Activated CD4-positive, alpha-beta T cell treated with anti-CD3 and anti-CD28 coated beads, Interleukin-2, amount 10 ng/mL, durations not matched to agents 7 days and 5 days (primary cell): ENCODE results near the gene AGBL1. TPM values are rescaled to one million over a fixed set of nuclear protein-coding genes. Genes with fewer than 3 reads are reported as not detected.

Experiments
- CTCF ChIA-PET: fragments of 350-600 bp; sonication (Branson Sonifier 250); formaldehyde crosslinking; loops from one replicate; lab custom pipeline; 2021; ENCODE audit warnings: antibody characterized with exemption; lab: Charles Lee
- POLR2A ChIA-PET: fragments of 350-600 bp; sonication (Branson Sonifier 250); formaldehyde crosslinking; loops from one replicate; lab custom pipeline; 2021; ENCODE audit warnings: antibody characterized with exemption; lab: Charles Lee
- DNase-seq: peaks from one replicate; pipeline ENCODE4 v3.0.0-alpha.2; 2020
- H3K27ac Mint-ChIP-seq: one replicate; pipeline ENCODE4 v1.8.0; 2021; ENCODE audit warnings: mild to moderate bottlenecking, moderate library complexity, mixed read lengths
- H3K27me3 Mint-ChIP-seq: one replicate; pipeline ENCODE4 v1.8.0; 2021; ENCODE audit warnings: mixed read lengths
- H3K36me3 Mint-ChIP-seq: one replicate; pipeline ENCODE4 v1.8.0; 2021; ENCODE audit warnings: low read depth, mixed read lengths
- H3K4me1 Mint-ChIP-seq: one replicate; pipeline ENCODE4 v1.8.0; 2021; ENCODE audit warnings: mixed read lengths
- H3K4me3 Mint-ChIP-seq: one replicate; pipeline ENCODE4 v1.8.0; 2021; ENCODE audit warnings: mild to moderate bottlenecking, moderate library complexity, mixed read lengths
- H3K9me3 Mint-ChIP-seq: one replicate; pipeline ENCODE4 v1.8.0; 2021; ENCODE audit warnings: mixed read lengths
- total RNA-seq, 2 experiments: library from RNA; stranded (reverse); gene quantifications; one replicate each; pipeline ENCODE4 v1.2.3, GENCODE V29; 2021

Gene AGBL1
- not detected for total RNA-seq

DNA sequence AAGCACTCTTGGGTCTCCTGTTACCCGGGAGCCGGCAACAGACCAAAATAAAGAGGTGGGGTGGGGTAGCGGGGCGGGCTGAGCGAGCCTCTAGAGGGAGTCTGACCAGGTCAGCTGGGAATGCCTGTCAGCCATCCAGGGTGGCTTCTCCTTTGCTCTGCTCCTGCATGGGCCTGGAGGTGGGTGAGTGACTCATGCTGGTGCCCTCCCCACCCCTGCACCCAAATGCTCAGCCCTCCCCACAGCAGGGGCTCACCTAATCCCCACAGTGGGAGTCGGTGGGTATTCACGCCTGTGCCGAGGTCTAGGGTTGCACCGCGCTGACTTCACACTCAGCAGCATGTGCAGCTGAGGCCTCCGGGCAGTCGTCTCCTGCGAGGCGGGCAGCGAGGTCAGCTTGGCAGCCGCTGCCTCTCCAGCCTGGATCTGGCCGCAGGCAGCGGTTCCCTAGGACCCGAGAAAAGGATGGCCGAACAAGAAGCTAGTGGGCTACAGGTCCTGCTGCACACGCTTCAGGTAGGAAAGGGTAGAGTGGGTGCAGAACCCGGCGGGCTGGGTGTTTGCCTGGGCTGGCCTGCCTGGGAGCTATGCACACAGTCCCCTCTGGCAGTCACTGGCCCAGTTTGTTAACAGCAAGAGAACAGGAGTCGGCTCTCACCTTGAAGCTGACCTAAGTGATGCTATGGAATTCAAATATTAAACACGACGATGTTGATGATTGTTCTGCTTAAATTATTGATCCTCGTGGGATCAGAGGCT lies at the start of gene AGBL1:
AGBL1 (plus strand) TSS at position 364 of the 759 bp plus-strand sequence.
- peaks cover 9% of the 10 kb centered on the region for H3K4me1 Mint-ChIP-seq
- no peaks in the 10 kb centered on the region for H3K9me3 Mint-ChIP-seq
- DNase-seq: no peak
- H3K36me3 Mint-ChIP-seq: no peaks in the 10 kb centered on the region
- H3K27ac Mint-ChIP-seq: no peak within 1 kb of the TSS
- ChIA-PET POLR2A (no interaction called here), CTCF (no interaction called here)
- peaks cover 3% of the 10 kb centered on the region for H3K27me3 Mint-ChIP-seq
- H3K4me3 Mint-ChIP-seq: no peak within 1 kb of the TSS

DNA sequence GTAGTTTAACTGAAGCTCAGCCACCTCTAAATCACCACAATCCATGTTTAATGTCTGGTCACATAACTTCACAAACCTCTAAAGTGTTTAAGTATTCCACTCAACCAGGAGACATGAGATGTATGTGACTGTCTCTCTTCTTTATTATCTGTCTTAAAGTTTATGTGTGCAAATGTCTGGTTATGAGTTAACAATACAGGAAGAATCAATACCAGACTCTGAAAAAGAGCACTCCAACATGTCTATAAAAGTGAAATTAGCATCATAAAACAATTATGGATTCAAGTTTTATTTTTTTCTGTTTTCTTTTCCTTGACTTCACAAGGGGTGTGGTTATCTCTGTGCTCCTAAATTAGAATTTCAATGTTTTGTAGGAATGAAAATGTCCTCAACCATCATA lies 44.8 kb upstream of the AGBL1 start:
- Mint-ChIP-seq H3K27me3 (peaks cover 3% of the 10 kb centered on the region), H3K27ac (no peak overlapping the region), H3K9me3 (no peaks in the 10 kb centered on the region), H3K4me3 (no peak overlapping the region), H3K4me1 (no peaks in the 10 kb centered on the region), H3K36me3 (no peaks in the 10 kb centered on the region)
- ChIA-PET CTCF (no interaction called here), POLR2A (no interaction called here)
- DNase-seq: no peak

DNA sequence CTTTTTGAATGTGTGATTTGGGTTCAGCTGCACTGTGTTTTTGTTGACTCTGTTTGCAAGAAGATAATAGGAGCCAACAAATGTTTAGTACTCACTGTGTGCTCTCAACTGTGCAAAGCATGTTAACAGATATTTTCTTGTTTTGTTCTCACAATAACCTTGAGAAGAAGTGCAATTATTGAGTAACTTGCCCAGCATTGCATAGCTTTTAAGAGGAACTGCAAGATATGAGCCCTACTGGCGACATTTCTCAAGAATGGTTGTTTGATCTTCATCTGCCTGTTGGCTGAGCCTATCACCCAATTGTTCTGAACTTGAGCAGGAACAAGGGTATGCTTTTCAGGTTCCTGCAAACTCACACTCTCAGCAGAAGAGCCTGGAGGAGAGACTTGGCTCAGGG lies 43.4 kb upstream of the AGBL1 start:
- POLR2A ChIA-PET: no interaction called here
- H3K27ac Mint-ChIP-seq: no peak overlapping the region
- CTCF ChIA-PET: no interaction called here
- H3K4me3 Mint-ChIP-seq: no peak overlapping the region
- no peaks in the 10 kb centered on the region for H3K9me3 Mint-ChIP-seq
- no peaks in the 10 kb centered on the region for H3K4me1 Mint-ChIP-seq
- no peak for DNase-seq
- H3K27me3 Mint-ChIP-seq: peaks cover 3% of the 10 kb centered on the region
- H3K36me3 Mint-ChIP-seq: no peaks in the 10 kb centered on the region

GRCh38 chr15:86038491-86038890 lies 41.2 kb upstream of the AGBL1 start:
- CTCF ChIA-PET: no interaction called here
- H3K27me3 Mint-ChIP-seq: peaks cover 3% of the 10 kb centered on the region
- no peaks in the 10 kb centered on the region for H3K36me3 Mint-ChIP-seq
- DNase-seq: no peak
- no peak overlapping the region for H3K27ac Mint-ChIP-seq
- POLR2A ChIA-PET: no interaction called here
- H3K4me1 Mint-ChIP-seq: no peaks in the 10 kb centered on the region
- no peak overlapping the region for H3K4me3 Mint-ChIP-seq
- no peaks in the 10 kb centered on the region for H3K9me3 Mint-ChIP-seq

- no peaks in the 10 kb centered on the region for H3K36me3 Mint-ChIP-seq
- CTCF ChIA-PET: no interaction called here
- POLR2A ChIA-PET: no interaction called here
- no peak for DNase-seq
- H3K4me3 Mint-ChIP-seq: no peak overlapping the region
- H3K4me1 Mint-ChIP-seq: no peaks in the 10 kb centered on the region
- peaks cover 3% of the 10 kb centered on the region for H3K27me3 Mint-ChIP-seq
- H3K9me3 Mint-ChIP-seq: no peaks in the 10 kb centered on the region
- H3K27ac Mint-ChIP-seq: no peak overlapping the region
These were observed 39.2 kb upstream of the AGBL1 start for GRCh38 chr15:86040356-86041033.

- Mint-ChIP-seq H3K36me3 (no peaks in the 10 kb centered on the region), H3K4me1 (no peaks in the 10 kb centered on the region), H3K27ac (no peak overlapping the region), H3K4me3 (no peak overlapping the region), H3K27me3 (no peaks in the 10 kb centered on the region), H3K9me3 (no peaks in the 10 kb centered on the region)
- no peak for DNase-seq
- ChIA-PET CTCF (no interaction called here), POLR2A (no interaction called here)
These were observed 38.3 kb upstream of the AGBL1 start for GRCh38 chr15:86041399-86041798.

DNA sequence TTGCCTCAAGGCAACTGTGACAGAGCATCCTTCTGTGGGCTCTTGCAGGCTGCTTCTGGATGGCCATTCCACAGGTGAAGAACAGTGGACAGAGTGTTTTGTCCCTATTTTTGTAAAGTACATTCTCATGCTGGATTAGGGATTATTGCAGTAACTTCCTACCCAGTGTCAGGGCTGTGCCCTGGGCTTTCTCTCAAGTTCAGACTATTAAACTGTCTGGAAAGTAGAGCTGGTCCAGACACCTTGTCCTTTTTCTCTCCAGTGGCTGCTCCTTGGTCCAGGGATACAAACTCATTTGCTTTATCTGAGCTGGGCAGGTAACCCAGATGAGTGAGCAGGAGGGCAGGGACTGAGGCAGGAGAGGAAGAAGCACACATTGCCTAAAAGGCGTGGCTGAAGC lies 37.4 kb upstream of the AGBL1 start:
- POLR2A ChIA-PET: no interaction called here
- H3K36me3 Mint-ChIP-seq: no peaks in the 10 kb centered on the region
- H3K4me1 Mint-ChIP-seq: no peaks in the 10 kb centered on the region
- H3K27me3 Mint-ChIP-seq: no peaks in the 10 kb centered on the region
- no peak overlapping the region for H3K27ac Mint-ChIP-seq
- no peak overlapping the region for H3K4me3 Mint-ChIP-seq
- H3K9me3 Mint-ChIP-seq: no peaks in the 10 kb centered on the region
- DNase-seq: no peak
- CTCF ChIA-PET: no interaction called here

GRCh38 chr15:86044981-86045380 lies 34.7 kb upstream of the AGBL1 start:
- Mint-ChIP-seq H3K27me3 (no peaks in the 10 kb centered on the region), H3K4me1 (no peaks in the 10 kb centered on the region), H3K36me3 (no peaks in the 10 kb centered on the region), H3K4me3 (no peak overlapping the region), H3K9me3 (no peaks in the 10 kb centered on the region), H3K27ac (no peak overlapping the region)
- DNase-seq: no peak
- ChIA-PET CTCF (no interaction called here), POLR2A (no interaction called here)

DNA sequence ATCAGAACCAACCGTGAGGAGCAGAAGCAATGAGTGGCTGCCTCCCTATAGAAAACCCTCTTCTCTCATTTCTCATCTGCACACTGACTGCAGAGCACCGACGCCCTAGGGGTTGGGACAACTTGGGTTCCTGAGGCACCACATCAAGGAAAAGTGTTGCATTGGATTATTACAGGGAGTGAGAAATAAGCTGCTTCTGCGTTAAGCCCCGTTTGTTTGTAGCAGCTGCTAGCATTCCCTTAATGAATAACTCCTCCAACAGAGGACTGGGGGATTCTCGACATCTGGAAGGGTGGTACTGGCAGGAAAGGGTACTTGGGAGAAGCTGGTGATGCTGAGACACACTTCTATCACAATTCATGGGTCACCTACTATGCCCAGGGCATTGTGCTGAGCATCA lies 25.3 kb upstream of the AGBL1 start:
- Mint-ChIP-seq H3K4me1 (no peaks in the 10 kb centered on the region), H3K4me3 (no peak overlapping the region), H3K27me3 (peaks cover 4% of the 10 kb centered on the region), H3K9me3 (no peaks in the 10 kb centered on the region), H3K36me3 (no peaks in the 10 kb centered on the region), H3K27ac (no peak overlapping the region)
- DNase-seq: no peak
- ChIA-PET CTCF (no interaction called here), POLR2A (interaction anchor here (0.6 kb wide), 1 partner anchor 152 kb away, joined by 5 read pairs; no protein-coding TSS in a partner anchor)

DNA sequence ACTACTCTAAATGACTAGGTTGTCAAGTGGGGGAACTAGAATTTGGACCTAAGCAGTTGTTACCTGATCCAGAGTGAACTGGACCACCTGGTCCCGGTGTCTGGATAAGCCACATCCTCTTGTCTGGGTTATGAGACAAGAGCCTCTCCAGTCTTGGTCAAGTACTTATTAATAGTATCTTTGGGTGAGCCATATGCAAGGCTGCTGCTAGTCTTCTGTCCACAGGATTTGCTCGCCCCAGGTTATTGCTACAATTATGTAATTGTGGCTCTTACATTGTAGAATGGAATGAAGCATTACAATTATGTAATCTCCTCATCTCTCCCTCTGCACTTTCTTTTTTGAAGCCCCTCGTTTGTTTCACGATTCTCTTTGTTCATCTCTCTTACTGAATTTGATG lies 24.0 kb upstream of the AGBL1 start:
- H3K4me3 Mint-ChIP-seq: no peak overlapping the region

GRCh38 chr15:86059851-86060250 lies 19.8 kb upstream of the AGBL1 start:
- CTCF ChIA-PET: no interaction called here
- Mint-ChIP-seq H3K4me1 (no peaks in the 10 kb centered on the region), H3K9me3 (no peaks in the 10 kb centered on the region), H3K27me3 (no peaks in the 10 kb centered on the region), H3K4me3 (no peak overlapping the region), H3K36me3 (no peaks in the 10 kb centered on the region), H3K27ac (no peak overlapping the region)
- POLR2A ChIA-PET: no interaction called here
- DNase-seq: no peak

More for the DNA sequence above, 24.0 kb upstream of the AGBL1 start:
- no peaks in the 10 kb centered on the region for H3K4me1 Mint-ChIP-seq
- CTCF ChIA-PET: no interaction called here
- POLR2A ChIA-PET: no interaction called here
- H3K27ac Mint-ChIP-seq: no peak overlapping the region
- DNase-seq: no peak
- H3K27me3 Mint-ChIP-seq: peaks cover 4% of the 10 kb centered on the region
- no peaks in the 10 kb centered on the region for H3K36me3 Mint-ChIP-seq
- no peaks in the 10 kb centered on the region for H3K9me3 Mint-ChIP-seq

DNA sequence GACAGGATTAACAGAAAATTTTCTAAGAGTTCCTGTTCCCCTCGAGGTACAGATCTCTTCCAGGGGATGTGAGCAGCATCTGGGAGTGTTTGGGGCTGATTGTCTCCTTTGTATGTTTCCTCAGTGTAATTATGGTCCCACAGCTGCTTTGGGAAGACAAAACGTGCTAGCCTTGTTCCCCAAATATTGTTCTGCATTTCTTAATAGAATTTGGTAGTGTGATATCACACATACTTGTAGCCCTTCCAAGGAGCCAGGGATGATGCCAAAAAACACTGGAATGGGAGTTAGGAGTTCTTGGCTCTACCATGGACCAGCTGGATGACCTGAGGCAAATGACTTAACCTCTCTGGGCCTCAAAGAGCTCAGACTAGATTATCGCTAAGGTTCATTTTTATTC lies 19.0 kb upstream of the AGBL1 start:
- Mint-ChIP-seq H3K4me1 (no peaks in the 10 kb centered on the region), H3K9me3 (no peaks in the 10 kb centered on the region), H3K27ac (no peak overlapping the region), H3K4me3 (no peak overlapping the region), H3K27me3 (no peaks in the 10 kb centered on the region), H3K36me3 (no peaks in the 10 kb centered on the region)
- ChIA-PET CTCF (no interaction called here), POLR2A (no interaction called here)
- no peak for DNase-seq

DNA sequence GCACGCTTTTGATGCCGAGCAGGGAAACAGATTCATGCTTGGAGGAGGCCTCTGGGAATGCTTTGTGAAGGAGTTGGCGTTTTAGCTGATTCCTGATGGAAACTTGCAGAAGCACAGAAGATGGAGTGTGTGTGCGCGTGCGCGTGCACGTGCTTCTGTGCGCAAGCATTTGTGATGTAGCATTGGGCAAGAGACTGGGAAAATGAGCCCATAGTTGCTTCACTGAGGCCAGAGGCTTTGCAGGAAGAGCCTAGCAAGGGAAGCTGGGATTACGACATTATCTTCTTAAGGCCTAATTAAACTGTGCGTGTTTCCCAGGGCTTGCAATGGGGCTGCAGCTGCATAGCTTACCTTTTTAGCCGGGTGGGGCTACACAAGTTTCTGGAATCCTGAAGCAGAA lies 18.1 kb upstream of the AGBL1 start:
- H3K9me3 Mint-ChIP-seq: no peaks in the 10 kb centered on the region
- ChIA-PET POLR2A (no interaction called here), CTCF (no interaction called here)
- H3K36me3 Mint-ChIP-seq: no peaks in the 10 kb centered on the region
- H3K27ac Mint-ChIP-seq: no peak overlapping the region
- H3K4me1 Mint-ChIP-seq: no peaks in the 10 kb centered on the region
- no peak for DNase-seq
- no peak overlapping the region for H3K4me3 Mint-ChIP-seq
- H3K27me3 Mint-ChIP-seq: no peaks in the 10 kb centered on the region
